ENCODE results near the gene SOX2. TPM values are rescaled to one million over a fixed set of nuclear protein-coding genes. Genes with fewer than 3 reads are reported as not detected.

The SOX2 gene
- total and polyA plus RNA-seq, 4 donors: 0.13 to 0.29 (median 0.24) TPM; not detected in 1

DNA sequence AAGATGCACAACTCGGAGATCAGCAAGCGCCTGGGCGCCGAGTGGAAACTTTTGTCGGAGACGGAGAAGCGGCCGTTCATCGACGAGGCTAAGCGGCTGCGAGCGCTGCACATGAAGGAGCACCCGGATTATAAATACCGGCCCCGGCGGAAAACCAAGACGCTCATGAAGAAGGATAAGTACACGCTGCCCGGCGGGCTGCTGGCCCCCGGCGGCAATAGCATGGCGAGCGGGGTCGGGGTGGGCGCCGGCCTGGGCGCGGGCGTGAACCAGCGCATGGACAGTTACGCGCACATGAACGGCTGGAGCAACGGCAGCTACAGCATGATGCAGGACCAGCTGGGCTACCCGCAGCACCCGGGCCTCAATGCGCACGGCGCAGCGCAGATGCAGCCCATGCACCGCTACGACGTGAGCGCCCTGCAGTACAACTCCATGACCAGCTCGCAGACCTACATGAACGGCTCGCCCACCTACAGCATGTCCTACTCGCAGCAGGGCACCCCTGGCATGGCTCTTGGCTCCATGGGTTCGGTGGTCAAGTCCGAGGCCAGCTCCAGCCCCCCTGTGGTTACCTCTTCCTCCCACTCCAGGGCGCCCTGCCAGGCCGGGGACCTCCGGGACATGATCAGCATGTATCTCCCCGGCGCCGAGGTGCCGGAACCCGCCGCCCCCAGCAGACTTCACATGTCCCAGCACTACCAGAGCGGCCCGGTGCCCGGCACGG is 991 bp downstream of the SOX2 start:
- intact Hi-C loops (cut with DNase I): loop anchor here in 1 of 2 donors (5.0 kb wide), 1 partner anchor 970 kb away; no protein-coding TSS in a partner anchor
- Histone ChIP-seq H3K27ac (ENCODE audit: low read depth in 1 of 2, low read length in 2 of 2) (no peak overlapping the region), H3K36me3 (ENCODE audit: control insufficient read depth in 1 of 2, insufficient read depth in 2 of 2, low read length in 1 of 2) (no peaks in the 10 kb centered on the region), H3K27me3 (ENCODE audit: control insufficient read depth in 1 of 2, insufficient read depth in 2 of 2, low read length in 1 of 2) (no peaks in the 10 kb centered on the region), H3K4me3 (ENCODE audit: low read length in 2 of 2) (peak overlapping the region in 1 of 2 donors; percentile 34), H3K4me1 (ENCODE audit: control insufficient read depth in 1 of 2, insufficient read depth in 2 of 2, low read length in 2 of 2) (no peaks in the 10 kb centered on the region), H3K9me3 (ENCODE audit: control insufficient read depth, low read length) (no peaks in the 10 kb centered on the region)
- DNase-seq (no peak), ATAC-seq (ENCODE audit: low FRiP score) (peak; percentile 55)
- WGBS, 2 donors: 4 to 5% methylated on average over 65 of the region's 65 CpGs

DNA sequence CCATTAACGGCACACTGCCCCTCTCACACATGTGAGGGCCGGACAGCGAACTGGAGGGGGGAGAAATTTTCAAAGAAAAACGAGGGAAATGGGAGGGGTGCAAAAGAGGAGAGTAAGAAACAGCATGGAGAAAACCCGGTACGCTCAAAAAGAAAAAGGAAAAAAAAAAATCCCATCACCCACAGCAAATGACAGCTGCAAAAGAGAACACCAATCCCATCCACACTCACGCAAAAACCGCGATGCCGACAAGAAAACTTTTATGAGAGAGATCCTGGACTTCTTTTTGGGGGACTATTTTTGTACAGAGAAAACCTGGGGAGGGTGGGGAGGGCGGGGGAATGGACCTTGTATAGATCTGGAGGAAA is 1.5 kb downstream of the SOX2 start:
- Histone ChIP-seq H3K4me3 (ENCODE audit: low read length in 2 of 2) (no peak overlapping the region), H3K9me3 (ENCODE audit: control insufficient read depth, low read length) (no peaks in the 10 kb centered on the region), H3K27ac (ENCODE audit: low read depth in 1 of 2, low read length in 2 of 2) (no peak overlapping the region), H3K4me1 (ENCODE audit: control insufficient read depth in 1 of 2, insufficient read depth in 2 of 2, low read length in 2 of 2) (no peaks in the 10 kb centered on the region), H3K27me3 (ENCODE audit: control insufficient read depth in 1 of 2, insufficient read depth in 2 of 2, low read length in 1 of 2) (no peaks in the 10 kb centered on the region), H3K36me3 (ENCODE audit: control insufficient read depth in 1 of 2, insufficient read depth in 2 of 2, low read length in 1 of 2) (no peaks in the 10 kb centered on the region)
- no peak for DNase-seq
- WGBS, 2 donors: 12 to 14% methylated on average over 11 of the region's 11 CpGs
- intact Hi-C loops (cut with DNase I): loop anchor here in 1 of 2 donors (5.0 kb wide), 1 partner anchor 969 kb away; no protein-coding TSS in a partner anchor
- ATAC-seq (ENCODE audit: low FRiP score): no peak

DNA sequence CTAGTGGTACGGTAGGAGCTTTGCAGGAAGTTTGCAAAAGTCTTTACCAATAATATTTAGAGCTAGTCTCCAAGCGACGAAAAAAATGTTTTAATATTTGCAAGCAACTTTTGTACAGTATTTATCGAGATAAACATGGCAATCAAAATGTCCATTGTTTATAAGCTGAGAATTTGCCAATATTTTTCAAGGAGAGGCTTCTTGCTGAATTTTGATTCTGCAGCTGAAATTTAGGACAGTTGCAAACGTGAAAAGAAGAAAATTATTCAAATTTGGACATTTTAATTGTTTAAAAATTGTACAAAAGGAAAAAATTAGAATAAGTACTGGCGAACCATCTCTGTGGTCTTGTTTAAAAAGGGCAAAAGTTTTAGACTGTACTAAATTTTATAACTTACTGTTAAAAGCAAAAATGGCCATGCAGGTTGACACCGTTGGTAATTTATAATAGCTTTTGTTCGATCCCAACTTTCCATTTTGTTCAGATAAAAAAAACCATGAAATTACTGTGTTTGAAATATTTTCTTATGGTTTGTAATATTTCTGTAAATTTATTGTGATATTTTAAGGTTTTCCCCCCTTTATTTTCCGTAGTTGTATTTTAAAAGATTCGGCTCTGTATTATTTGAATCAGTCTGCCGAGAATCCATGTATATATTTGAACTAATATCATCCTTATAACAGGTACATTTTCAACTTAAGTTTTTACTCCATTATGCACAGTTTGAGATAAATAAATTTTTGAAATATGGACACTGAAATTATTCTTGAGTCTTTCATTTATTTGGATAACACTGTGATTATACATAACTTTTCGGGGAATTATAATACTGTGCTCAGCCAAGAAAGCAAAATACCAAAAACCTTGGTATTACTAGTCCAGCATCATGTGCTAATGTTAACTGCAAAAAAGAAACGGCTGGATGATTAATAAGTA is 2.2 kb downstream of the SOX2 start:
- no peak for DNase-seq
- Histone ChIP-seq H3K4me3 (ENCODE audit: low read length in 2 of 2) (no peak overlapping the region), H3K9me3 (ENCODE audit: control insufficient read depth, low read length) (no peaks in the 10 kb centered on the region), H3K27me3 (ENCODE audit: control insufficient read depth in 1 of 2, insufficient read depth in 2 of 2, low read length in 1 of 2) (no peaks in the 10 kb centered on the region), H3K27ac (ENCODE audit: low read depth in 1 of 2, low read length in 2 of 2) (no peak overlapping the region), H3K4me1 (ENCODE audit: control insufficient read depth in 1 of 2, insufficient read depth in 2 of 2, low read length in 2 of 2) (no peaks in the 10 kb centered on the region), H3K36me3 (ENCODE audit: control insufficient read depth in 1 of 2, insufficient read depth in 2 of 2, low read length in 1 of 2) (no peaks in the 10 kb centered on the region)
- no peak for ATAC-seq (ENCODE audit: low FRiP score)
- intact Hi-C loops (cut with DNase I): loop anchor here in 1 of 2 donors (5.0 kb wide), 1 partner anchor 968 kb away; no protein-coding TSS in a partner anchor
- WGBS, 2 donors: 21 to 25% methylated on average over 13 of the region's 13 CpGs

DNA sequence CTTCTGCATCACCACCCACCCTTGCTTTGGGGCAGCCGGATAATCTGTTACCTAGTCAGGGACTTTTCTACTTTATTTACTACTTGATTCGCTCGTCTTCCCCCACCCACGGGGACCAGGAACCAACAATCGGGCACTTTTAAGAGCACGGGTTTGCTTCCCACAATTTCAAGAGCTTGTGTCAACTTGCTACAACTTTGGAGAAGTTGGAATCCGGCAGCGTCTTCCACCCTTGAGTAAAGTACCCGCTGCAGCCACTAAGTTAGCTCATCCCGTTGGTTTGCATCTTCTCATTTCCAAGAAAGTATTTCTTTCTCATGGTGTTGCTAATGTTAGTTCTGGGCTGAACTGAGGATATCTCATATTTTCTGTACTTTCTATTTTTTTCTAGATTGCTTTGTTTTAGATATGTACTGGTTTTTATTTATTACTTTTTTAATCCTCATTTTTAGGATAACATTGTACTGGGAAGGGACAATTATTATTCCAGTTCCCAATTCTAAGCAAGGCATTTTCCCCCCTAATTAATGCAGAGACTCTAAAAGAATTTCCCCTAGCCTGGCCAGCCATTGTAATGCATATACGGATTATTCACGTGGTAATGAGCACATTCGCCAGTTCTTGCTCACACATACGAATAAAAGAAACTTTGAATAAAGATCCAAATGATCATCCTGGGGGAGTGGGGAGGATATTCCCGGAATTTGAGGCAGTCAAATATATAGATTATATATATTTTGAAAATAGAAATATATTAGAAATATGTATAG is 4.0 kb downstream of the SOX2 start:
- H3K9me3 ChIP-seq (ENCODE audit: control insufficient read depth, low read length): no peaks in the 10 kb centered on the region
- no peak for ATAC-seq (ENCODE audit: low FRiP score)
- H3K4me3 ChIP-seq (ENCODE audit: low read length in 2 of 2): no peak overlapping the region
- DNase-seq: no peak
- intact Hi-C loops (cut with DNase I): no loop called here
- H3K27me3 ChIP-seq (ENCODE audit: control insufficient read depth in 1 of 2, insufficient read depth in 2 of 2, low read length in 1 of 2): no peaks in the 10 kb centered on the region
- 19 to 24% methylated on average over 15 of the region's 15 CpGs for WGBS, 2 donors
- H3K36me3 ChIP-seq (ENCODE audit: control insufficient read depth in 1 of 2, insufficient read depth in 2 of 2, low read length in 1 of 2): no peaks in the 10 kb centered on the region
- no peaks in the 10 kb centered on the region for H3K4me1 ChIP-seq (ENCODE audit: control insufficient read depth in 1 of 2, insufficient read depth in 2 of 2, low read length in 2 of 2)
- H3K27ac ChIP-seq (ENCODE audit: low read depth in 1 of 2, low read length in 2 of 2): no peak overlapping the region

DNA sequence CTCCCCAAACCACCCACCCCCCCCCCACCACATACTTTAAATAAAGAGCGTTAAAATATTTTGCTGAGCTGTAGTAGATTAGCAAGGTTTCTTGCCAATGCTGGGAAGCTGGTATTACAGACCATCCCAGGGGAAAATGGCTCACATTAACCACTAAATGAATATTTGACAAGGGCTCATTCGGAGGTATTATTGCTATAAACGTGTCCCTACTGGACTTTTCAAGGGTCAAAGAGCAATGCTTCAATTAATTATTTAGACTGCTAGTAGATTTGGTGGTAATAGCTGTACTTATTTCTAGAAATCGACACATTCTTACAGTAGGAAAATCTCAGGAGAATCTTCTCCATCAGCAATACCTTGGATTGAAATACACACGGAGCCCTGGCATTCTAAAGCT is 5.2 kb downstream of the SOX2 start:
- Histone ChIP-seq H3K27ac (ENCODE audit: low read depth in 1 of 2, low read length in 2 of 2) (no peak overlapping the region), H3K9me3 (ENCODE audit: control insufficient read depth, low read length) (no peaks in the 10 kb centered on the region), H3K27me3 (ENCODE audit: control insufficient read depth in 1 of 2, insufficient read depth in 2 of 2, low read length in 1 of 2) (no peaks in the 10 kb centered on the region), H3K4me1 (ENCODE audit: control insufficient read depth in 1 of 2, insufficient read depth in 2 of 2, low read length in 2 of 2) (no peaks in the 10 kb centered on the region), H3K36me3 (ENCODE audit: control insufficient read depth in 1 of 2, insufficient read depth in 2 of 2, low read length in 1 of 2) (no peaks in the 10 kb centered on the region), H3K4me3 (ENCODE audit: low read length in 2 of 2) (no peak overlapping the region)
- 6 to 13% methylated on average over 5 of the region's 5 CpGs for WGBS, 2 donors
- DNase-seq: no peak
- ATAC-seq (ENCODE audit: low FRiP score): no peak
- intact Hi-C loops (cut with DNase I): no loop called here

GRCh38 chr3:181717549-181718171 is 5.9 kb downstream of the SOX2 start:
- H3K36me3 ChIP-seq (ENCODE audit: control insufficient read depth in 1 of 2, insufficient read depth in 2 of 2, low read length in 1 of 2): no peaks in the 10 kb centered on the region
- H3K4me1 ChIP-seq (ENCODE audit: control insufficient read depth in 1 of 2, insufficient read depth in 2 of 2, low read length in 2 of 2): no peaks in the 10 kb centered on the region
- DNase-seq (no peak), ATAC-seq (ENCODE audit: low FRiP score) (no peak)
- H3K27me3 ChIP-seq (ENCODE audit: control insufficient read depth in 1 of 2, insufficient read depth in 2 of 2, low read length in 1 of 2): peaks cover 0 to 2% of the 10 kb centered on the region in 2 donors
- no peaks in the 10 kb centered on the region for H3K9me3 ChIP-seq (ENCODE audit: control insufficient read depth, low read length)
- WGBS, 2 donors: 25 to 30% methylated on average over 6 of the region's 6 CpGs
- intact Hi-C loops (cut with DNase I): no loop called here
- H3K4me3 ChIP-seq (ENCODE audit: low read length in 2 of 2): no peak overlapping the region
- H3K27ac ChIP-seq (ENCODE audit: low read depth in 1 of 2, low read length in 2 of 2): no peak overlapping the region

DNA sequence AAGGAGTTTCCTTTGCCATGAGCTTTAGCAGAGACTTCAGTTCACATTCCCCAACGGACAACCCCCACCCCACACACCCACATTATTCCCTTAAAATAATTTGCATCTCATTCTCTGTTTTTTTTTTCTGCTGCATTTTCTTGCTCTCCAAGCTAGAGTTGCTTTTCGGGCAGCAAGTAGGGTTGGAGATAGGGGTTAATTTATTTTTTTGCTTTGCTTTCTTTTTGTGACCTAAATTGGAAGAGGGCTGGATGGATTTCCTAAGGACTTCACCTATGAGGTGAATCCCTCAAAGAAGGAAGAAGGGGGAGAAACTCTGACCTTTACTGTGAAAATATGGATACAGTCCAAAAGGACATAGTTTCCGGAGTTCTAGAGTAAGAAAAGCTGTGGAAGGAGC is 6.6 kb downstream of the SOX2 start:
- no peak for DNase-seq
- ATAC-seq (ENCODE audit: low FRiP score): no peak
- Histone ChIP-seq H3K36me3 (ENCODE audit: control insufficient read depth in 1 of 2, insufficient read depth in 2 of 2, low read length in 1 of 2) (no peaks in the 10 kb centered on the region), H3K9me3 (ENCODE audit: control insufficient read depth, low read length) (peaks cover 2% of the 10 kb centered on the region), H3K4me1 (ENCODE audit: control insufficient read depth in 1 of 2, insufficient read depth in 2 of 2, low read length in 2 of 2) (no peaks in the 10 kb centered on the region), H3K27me3 (ENCODE audit: control insufficient read depth in 1 of 2, insufficient read depth in 2 of 2, low read length in 1 of 2) (peaks cover 0 to 4% of the 10 kb centered on the region in 2 donors), H3K4me3 (ENCODE audit: low read length in 2 of 2) (no peak overlapping the region), H3K27ac (ENCODE audit: low read depth in 1 of 2, low read length in 2 of 2) (no peak overlapping the region)
- 51 to 53% methylated on average over 3 of the region's 3 CpGs for WGBS, 2 donors
- intact Hi-C loops (cut with DNase I): no loop called here

Measured in aorta (tissue), 5 donors.